Endothelial cell of umbilical vein (primary cell): ENCODE data around the gene NANOS3. TPM values are rescaled to one million over a fixed set of nuclear protein-coding genes. Genes with fewer than 3 reads are reported as not detected.

Experiments used
- BruUV-seq: library from RNA; stranded (reverse); fragments of 400-500 nt; replicated peaks from 2 replicates; lab custom pipeline; 2021; lab: Mats Ljungman, UMichigan
- CTCF ChIA-PET: fragments of 300-600, 350-600 bp; sonication (Branson Sonifier 250); formaldehyde crosslinking; loops from one replicate; lab custom pipeline; 2021; ENCODE audit warnings: antibody characterized with exemption, inconsistent platforms; lab: Charles Lee
- POLR2A ChIA-PET: fragments of 300-600, 350-600 bp; sonication (Branson Sonifier 250); formaldehyde crosslinking; loops from one replicate; lab custom pipeline; 2021; ENCODE audit warnings: antibody characterized with exemption, inconsistent platforms; lab: Charles Lee
- DNase-seq: peaks from one replicate; pipeline ENCODE4 v3.0.0-alpha.2; 2011; ENCODE audit warnings: low read depth, low spot score
- FAIRE-seq: peaks from 2 replicates; lab custom pipeline; 2011; peaks lifted over from hg19 to GRCh38; lab: Jason Lieb, UNC
- H2AFZ ChIP-seq: 2 replicates; pipeline ENCODE4 v1.6.0; 2012; ENCODE audit warnings: low read depth, low read length, control low read depth, inconsistent platforms
- H3K27ac ChIP-seq: 2 replicates; pipeline ENCODE4 v1.5.1; 2011; ENCODE audit warnings: low read depth, mild to moderate bottlenecking, control low read depth, low read length, moderate library complexity; ENCODE audit not compliant: insufficient read depth
- H3K27me3 ChIP-seq, 2 experiments: 2 replicates each; pipeline versions ENCODE4 v1.6.0 to v1.6.1; 2011; ENCODE audit warnings: low read length in 2 of 2, mixed read lengths in 1 of 2; ENCODE audit not compliant: control insufficient read depth in 2 of 2, insufficient read depth in 2 of 2
- H3K36me3 ChIP-seq, 2 experiments: 2 replicates in 1 of 2; 3 replicates in 1 of 2; pipeline ENCODE4 v1.5.1; 2011; ENCODE audit warnings: low read length in 2 of 2, mild to moderate bottlenecking in 1 of 2, moderate library complexity in 1 of 2; ENCODE audit not compliant: control insufficient read depth in 2 of 2, insufficient read depth in 2 of 2; ENCODE audit errors: extremely low read depth in 1 of 2
- H3K4me1 ChIP-seq: 3 replicates; pipeline ENCODE4 v1.5.1; 2011; ENCODE audit warnings: mild to moderate bottlenecking, low read length; ENCODE audit not compliant: control insufficient read depth, insufficient read depth; ENCODE audit errors: extremely low read depth
- H3K4me2 ChIP-seq: 2 replicates; pipeline ENCODE4 v1.6.1; 2011; ENCODE audit warnings: low read length, control low read depth, mixed read lengths; ENCODE audit not compliant: insufficient read depth
- H3K4me3 ChIP-seq, 3 experiments: fragments of 200-600 bp in 1 of 3; sonication (generic), shearing (Covaris generic) in 1 of 3; replicated peaks in 1 of 3; 2 replicates each; pipeline ENCODE4 v1.5.1; 2011 to 2016; ENCODE audit warnings: control low read depth in 3 of 3, low read length in 3 of 3, mild to moderate bottlenecking in 2 of 3, inconsistent platforms in 1 of 3, low read depth in 1 of 3, moderate library complexity in 1 of 3; ENCODE audit not compliant: insufficient read depth in 1 of 3
- H3K79me2 ChIP-seq: 2 replicates; pipeline ENCODE4 v1.6.0; 2012; ENCODE audit warnings: low read length, inconsistent platforms; ENCODE audit not compliant: control insufficient read depth, insufficient read depth
- H3K9ac ChIP-seq: replicated peaks from 2 replicates; pipeline ENCODE3; 2011; ENCODE audit warnings: low read length, control low read depth; ENCODE audit not compliant: insufficient read depth; ENCODE audit errors: extremely low read depth
- H3K9me1 ChIP-seq: replicated peaks from 3 replicates; pipeline ENCODE4 v1.6.0; 2011; ENCODE audit warnings: mild to moderate bottlenecking, low read length; ENCODE audit not compliant: control insufficient read depth, insufficient read depth; ENCODE audit errors: extremely low read depth
- H3K9me3 ChIP-seq: replicated peaks from 2 replicates; pipeline ENCODE4 v1.5.1; 2012; ENCODE audit warnings: low read length, inconsistent platforms; ENCODE audit not compliant: control insufficient read depth, insufficient read depth
- H4K20me1 ChIP-seq: replicated peaks from 2 replicates; pipeline ENCODE3; 2011; ENCODE audit warnings: mild to moderate bottlenecking, low read length; ENCODE audit not compliant: control insufficient read depth, insufficient read depth; ENCODE audit errors: extremely low read depth
- GATA2 ChIP-seq: IDR thresholded peaks from 2 replicates; pipeline ENCODE4 v1.7.0; 2011; ENCODE audit warnings: low read depth, mild to moderate bottlenecking, moderate library complexity, mixed read lengths, low read length; ENCODE audit not compliant: insufficient read length, insufficient read depth
- dilution Hi-C: fragments of 300-500 bp; cut with MboI; formaldehyde crosslinking; loops from one replicate; pipeline ENCODE4 v1.15.0; 2019; ENCODE audit warnings: low sequenced_read_pairs; ENCODE audit not compliant: extremely low pct_ligation_motif_present
- intact Hi-C: fragments of 100-400 bp; cut with micrococcal nuclease; formaldehyde crosslinking; loops from one replicate; pipeline ENCODE4 v1.10.0; 2022
- polyA plus RNA-seq, 4 experiments: library from polyadenylated mRNA; depleted of rRNA in 3 of 4; stranded (reverse) in 3 of 4; unstranded in 1 of 4; fragments of >200 nt; gene quantifications; 2 replicates each; pipeline versions ENCODE4 v1.2.1 to v1.2.3, GENCODE V29; 2011 to 2012; ENCODE audit warnings: missing spikeins in 1 of 4
- total RNA-seq: library from RNA; stranded (reverse); gene quantifications from 2 replicates; pipeline ENCODE4 v1.2.3, GENCODE V29; 2021
- TF ChIP-seq, protein P1 (sequence below), 2 donors: IDR thresholded peaks; 1 replicate in 1 of 2; 2 replicates in 1 of 2; pipeline ENCODE4 v1.5.1; 2011; ENCODE audit warnings: low read length in 2 of 2, mild to moderate bottlenecking in 2 of 2, moderate library complexity in 2 of 2, control low read depth in 1 of 2, inconsistent platforms in 1 of 2, low read depth in 1 of 2; ENCODE audit not compliant: insufficient read depth in 1 of 2; ENCODE audit errors: extremely low read depth in 1 of 2

Gene NANOS3
- total and polyA plus RNA-seq, 2 donors (not counting 3 experiments of a cell fraction or from before 2014, with no cell fraction given) = 1.0 to 4.4 TPM

DNA sequence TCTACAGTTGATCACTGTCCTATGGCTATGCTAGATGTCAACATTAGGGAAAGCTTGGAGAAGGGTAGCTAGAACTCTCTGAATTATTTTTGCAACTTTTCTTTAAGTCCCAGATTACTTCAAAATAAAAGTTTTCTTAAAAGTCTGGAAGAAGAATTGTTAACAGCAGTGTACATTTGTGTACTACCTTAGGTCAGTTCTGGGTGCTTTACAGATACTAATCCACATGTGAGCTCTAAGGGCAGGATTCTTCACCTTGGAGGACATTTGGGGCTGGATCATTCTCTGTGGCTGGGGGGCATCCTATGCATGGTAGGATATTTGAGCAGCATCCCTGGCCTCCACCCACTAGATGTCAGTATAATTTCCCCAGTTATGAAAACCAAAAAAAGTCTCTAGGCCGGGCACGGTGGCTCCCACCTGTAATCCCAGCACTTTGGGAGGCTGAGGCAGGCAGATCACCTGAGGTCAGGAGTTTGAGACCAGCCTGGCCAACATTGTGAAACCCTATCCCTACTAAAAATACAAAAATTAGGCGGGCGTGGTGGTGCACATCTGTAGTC lies 26.1 kb downstream of the NANOS3 start:
- H3K4me1 ChIP-seq = peaks cover 7% of the 10 kb centered on the region
- peak; percentile 21 for DNase-seq
- H3K9me1 ChIP-seq = no peaks in the 10 kb centered on the region
- intact Hi-C loops = no loop called here
- POLR2A ChIA-PET = no interaction called here
- no peaks in the 10 kb centered on the region for H3K27me3 ChIP-seq
- no peak overlapping the region for H3K4me2 ChIP-seq
- no peak overlapping the region for H3K9ac ChIP-seq
- no peaks in the 10 kb centered on the region for H3K36me3 ChIP-seq
- no peaks in the 10 kb centered on the region for H3K9me3 ChIP-seq
- dilution Hi-C loops = no loop called here
- no TSS peak for BruUV-seq
- no peak for TF ChIP-seq GATA2
- TF ChIP-seq, protein P1, sequence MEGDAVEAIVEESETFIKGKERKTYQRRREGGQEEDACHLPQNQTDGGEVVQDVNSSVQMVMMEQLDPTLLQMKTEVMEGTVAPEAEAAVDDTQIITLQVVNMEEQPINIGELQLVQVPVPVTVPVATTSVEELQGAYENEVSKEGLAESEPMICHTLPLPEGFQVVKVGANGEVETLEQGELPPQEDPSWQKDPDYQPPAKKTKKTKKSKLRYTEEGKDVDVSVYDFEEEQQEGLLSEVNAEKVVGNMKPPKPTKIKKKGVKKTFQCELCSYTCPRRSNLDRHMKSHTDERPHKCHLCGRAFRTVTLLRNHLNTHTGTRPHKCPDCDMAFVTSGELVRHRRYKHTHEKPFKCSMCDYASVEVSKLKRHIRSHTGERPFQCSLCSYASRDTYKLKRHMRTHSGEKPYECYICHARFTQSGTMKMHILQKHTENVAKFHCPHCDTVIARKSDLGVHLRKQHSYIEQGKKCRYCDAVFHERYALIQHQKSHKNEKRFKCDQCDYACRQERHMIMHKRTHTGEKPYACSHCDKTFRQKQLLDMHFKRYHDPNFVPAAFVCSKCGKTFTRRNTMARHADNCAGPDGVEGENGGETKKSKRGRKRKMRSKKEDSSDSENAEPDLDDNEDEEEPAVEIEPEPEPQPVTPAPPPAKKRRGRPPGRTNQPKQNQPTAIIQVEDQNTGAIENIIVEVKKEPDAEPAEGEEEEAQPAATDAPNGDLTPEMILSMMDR (IDR thresholded peaks at IDR 0.05; ENCODE audit: extremely low read depth in 1 of 2, insufficient read depth in 1 of 2, low read depth in 1 of 2, low read length in 2 of 2) = peak; percentile 31 to 40
- FAIRE-seq = peak; percentile 75
- no peaks in the 10 kb centered on the region for H4K20me1 ChIP-seq
- CTCF ChIA-PET = interaction anchor here (0.7 to 2.6 kb wide), 6 partner anchors 13 to 171 kb away, joined by 3 to 7 read pairs (median 6); partner anchors contain the start of gene MISP3
- no peak overlapping the region for H3K4me3 ChIP-seq
- no peak overlapping the region for H2AFZ ChIP-seq
- no peak overlapping the region for H3K27ac ChIP-seq
- no peaks in the 10 kb centered on the region for H3K79me2 ChIP-seq
